IMR-90 (cell line): ENCODE results near the gene RRP15. TPM values are rescaled to one million over a fixed set of nuclear protein-coding genes. Genes with fewer than 3 reads are reported as not detected.

ENCODE experiments used
- ATAC-seq: fragments of 200-7000 bp; cut with Tn5 transposase; 2 replicates; pipeline ENCODE4 v1.9.1; 2020; ENCODE audit warnings: low read depth, mild to moderate bottlenecking, moderate library complexity
- BruUV-seq: library from RNA; stranded (reverse); fragments of 400-500 nt; replicated peaks from 2 replicates; lab custom pipeline; 2021; lab: Mats Ljungman, UMichigan
- CTCF ChIA-PET: fragments of 300-600 bp; formaldehyde crosslinking; extraction: SDS; loops from one replicate; lab custom pipeline; 2021; ENCODE audit warnings: antibody characterized with exemption; lab: Yijun Ruan, JAX
- POLR2A ChIA-PET: fragments of 300-600 bp; sonication (Branson Sonifier 250); formaldehyde crosslinking; loops from one replicate; lab custom pipeline; 2022; ENCODE audit warnings: antibody characterized with exemption; ENCODE audit not compliant: unreplicated experiment; lab: Charles Lee
- DNase-seq: peaks from one replicate; pipeline ENCODE4 v3.0.0; 2013
- H2AFZ ChIP-seq: replicated peaks from 2 replicates; pipeline ENCODE3; 2013; ENCODE audit warnings: low read length, mild to moderate bottlenecking; ENCODE audit not compliant: poor library complexity
- H2AK5ac ChIP-seq: 2 replicates; pipeline ENCODE4 v1.6.1; 2013; ENCODE audit warnings: low read depth, low read length, inconsistent platforms
- H2AK9ac ChIP-seq: replicated peaks from 2 replicates; pipeline ENCODE3; 2013; ENCODE audit warnings: mild to moderate bottlenecking, low read depth, low read length, moderate library complexity; ENCODE audit not compliant: poor library complexity
- H2BK120ac ChIP-seq: 2 replicates; pipeline ENCODE4 v1.6.1; 2013; ENCODE audit warnings: low read depth, low read length, inconsistent platforms
- H2BK15ac ChIP-seq: 3 replicates; pipeline ENCODE4 v1.6.1; 2013; ENCODE audit warnings: low read depth, low read length, inconsistent platforms
- H2BK20ac ChIP-seq: 2 replicates; pipeline ENCODE4 v1.6.1; 2013; ENCODE audit warnings: low read depth, mild to moderate bottlenecking, inconsistent platforms, low read length, moderate library complexity
- H2BK5ac ChIP-seq: 2 replicates; pipeline ENCODE4 v1.6.1; 2013; ENCODE audit warnings: mild to moderate bottlenecking, low read depth, low read length, inconsistent platforms; ENCODE audit not compliant: poor library complexity, severe bottlenecking
- H3K14ac ChIP-seq: replicated peaks from 2 replicates; pipeline ENCODE4 v1.6.1; 2013; ENCODE audit warnings: low read depth, low read length, inconsistent platforms
- H3K18ac ChIP-seq: 2 replicates; pipeline ENCODE4 v1.6.1; 2013; ENCODE audit warnings: low read depth, low read length, control low read depth
- H3K23ac ChIP-seq: 2 replicates; pipeline ENCODE4 v1.6.1; 2013; ENCODE audit warnings: low read depth, low read length, inconsistent platforms
- H3K27ac ChIP-seq: 2 replicates; pipeline ENCODE4 v1.5.1; 2013; ENCODE audit warnings: mild to moderate bottlenecking, control low read depth, low read length; ENCODE audit not compliant: insufficient read depth
- H3K27me3 ChIP-seq: 2 replicates; pipeline ENCODE4 v1.6.1; 2013; ENCODE audit warnings: low read length; ENCODE audit not compliant: control insufficient read depth, insufficient read depth
- H3K36me3 ChIP-seq: 2 replicates; pipeline ENCODE4 v1.6.1; 2013; ENCODE audit warnings: low read length, mixed read lengths; ENCODE audit not compliant: control insufficient read depth, insufficient read depth
- H3K4ac ChIP-seq: 2 replicates; pipeline ENCODE4 v1.6.1; 2013; ENCODE audit warnings: low read depth, low read length, inconsistent platforms
- H3K4me1 ChIP-seq: 2 replicates; pipeline ENCODE4 v1.6.1; 2013; ENCODE audit warnings: low read length, mixed read lengths; ENCODE audit not compliant: control insufficient read depth, insufficient read depth
- H3K4me2 ChIP-seq: 2 replicates; pipeline ENCODE4 v1.6.1; 2013; ENCODE audit warnings: low read depth, mild to moderate bottlenecking, control low read depth, low read length, moderate library complexity
- H3K4me3 ChIP-seq: 2 replicates; pipeline ENCODE4 v1.5.1; 2013; ENCODE audit warnings: low read depth, mild to moderate bottlenecking, control low read depth, low read length, moderate library complexity; ENCODE audit not compliant: insufficient read depth
- H3K56ac ChIP-seq: 2 replicates; pipeline ENCODE4 v1.6.1; 2013; ENCODE audit warnings: low read length, inconsistent platforms; ENCODE audit not compliant: insufficient read depth; ENCODE audit errors: extremely low read depth
- H3K79me1 ChIP-seq, 2 experiments: 2 replicates each; pipeline ENCODE4 v1.6.1; 2013; ENCODE audit warnings: low read length in 2 of 2, inconsistent platforms in 1 of 2, low read depth in 1 of 2
- H3K9ac ChIP-seq: 2 replicates; pipeline ENCODE4 v1.6.1; 2013; ENCODE audit warnings: low read depth, low read length, control low read depth
- H3K9me1 ChIP-seq: 2 replicates; pipeline ENCODE4 v1.6.1; 2013; ENCODE audit warnings: low read length, inconsistent platforms; ENCODE audit not compliant: insufficient read depth
- H3K9me3 ChIP-seq: 2 replicates; pipeline ENCODE4 v1.6.1; 2013; ENCODE audit warnings: low read length; ENCODE audit not compliant: control insufficient read depth, insufficient read depth
- H4K20me1 ChIP-seq: 2 replicates; pipeline ENCODE4 v1.6.1; 2013; ENCODE audit warnings: low read length, inconsistent platforms; ENCODE audit not compliant: insufficient read depth
- H4K5ac ChIP-seq: 2 replicates; pipeline ENCODE4 v1.6.1; 2013; ENCODE audit warnings: mild to moderate bottlenecking, low read depth, low read length, control low read depth
- H4K8ac ChIP-seq, 2 experiments: 2 replicates each; pipeline ENCODE4 v1.6.1; 2013; ENCODE audit warnings: low read depth in 2 of 2, low read length in 2 of 2, control low read depth in 1 of 2, inconsistent platforms in 1 of 2
- H4K91ac ChIP-seq: 2 replicates; pipeline ENCODE4 v1.6.1; 2013; ENCODE audit warnings: low read depth, low read length, inconsistent platforms; ENCODE audit not compliant: insufficient read depth
- BHLHE40 ChIP-seq: fragments of 150-350 bp; IDR thresholded peaks from 2 replicates; pipeline ENCODE4 v1.6.1; 2016; ENCODE audit warnings: mild to moderate bottlenecking, low read depth, low read length
- CEBPB ChIP-seq: IDR thresholded peaks from 2 replicates; pipeline ENCODE4 v1.6.1; 2012; ENCODE audit warnings: low read depth, low read length, improper control_type of control experiment
- ELK1 ChIP-seq: fragments of 150-350 bp; IDR thresholded peaks from 2 replicates; pipeline ENCODE4 v1.6.1; 2016; ENCODE audit warnings: low read depth, mild to moderate bottlenecking, low read length, moderate library complexity, borderline replicate concordance
- FOS ChIP-seq: fragments of 150-350 bp; IDR thresholded peaks from 2 replicates; pipeline ENCODE4 v1.6.1; 2016; ENCODE audit warnings: low read depth, low read length
- MAFK ChIP-seq: IDR thresholded peaks from 2 replicates; pipeline ENCODE4 v1.6.1; 2012; ENCODE audit warnings: low read depth, low read length, improper control_type of control experiment
- MAZ ChIP-seq: IDR thresholded peaks from 2 replicates; pipeline ENCODE4 v1.6.1; 2012; ENCODE audit warnings: low read depth, mild to moderate bottlenecking, low read length, improper control_type of control experiment, moderate library complexity, borderline replicate concordance
- MXI1 ChIP-seq: IDR thresholded peaks from 2 replicates; pipeline ENCODE4 v1.6.1; 2012; ENCODE audit warnings: low read depth, mild to moderate bottlenecking, low read length, moderate library complexity, borderline replicate concordance
- NFE2L2 ChIP-seq: fragments of 150-350 bp; IDR thresholded peaks from 2 replicates; pipeline ENCODE4 v1.6.1; 2016; ENCODE audit warnings: low read depth, mild to moderate bottlenecking, low read length
- POLR2A ChIP-seq: IDR thresholded peaks from 2 replicates; pipeline ENCODE4 v1.6.1; 2012; ENCODE audit warnings: mild to moderate bottlenecking, low read depth, low read length
- RAD21 ChIP-seq: IDR thresholded peaks from 2 replicates; pipeline ENCODE4 v1.6.1; 2012; ENCODE audit warnings: low read length, improper control_type of control experiment
- RCOR1 ChIP-seq: IDR thresholded peaks from 2 replicates; pipeline ENCODE4 v1.6.1; 2012; ENCODE audit warnings: mild to moderate bottlenecking, low read length, improper control_type of control experiment; ENCODE audit not compliant: insufficient replicate concordance
- RFX5 ChIP-seq: IDR thresholded peaks from 2 replicates; pipeline ENCODE4 v1.8.0; 2012; ENCODE audit warnings: low read depth, mild to moderate bottlenecking, low read length, moderate library complexity
- SMC3 ChIP-seq: fragments of 150-350 bp; IDR thresholded peaks from 2 replicates; pipeline ENCODE4 v1.6.1; 2016; ENCODE audit warnings: low read depth, mild to moderate bottlenecking, antibody characterized with exemption, low read length, moderate library complexity
- USF2 ChIP-seq: fragments of 150-350 bp; IDR thresholded peaks from 2 replicates; pipeline ENCODE4 v1.6.1; 2017; ENCODE audit warnings: mild to moderate bottlenecking, antibody characterized with exemption, low read length, low read depth
- WGBS, 2 experiments: methylation state at CpG; one replicate each; pipeline versions ENCODE4 v1.1.5 to v1.1.7; 2013; ENCODE audit warnings: missing lambda C conversion rate in 2 of 2; ENCODE audit not compliant: insufficient read length in 1 of 2; ENCODE audit errors: extremely low coverage in 2 of 2; 5-methylcytosine and 5-hydroxymethylcytosine counted together
- dilution Hi-C: fragments of 300-500 bp; cut with HindIII; formaldehyde crosslinking; loops from one replicate; pipeline ENCODE4 v1.14.3; 2018; ENCODE audit warnings: low sequenced_read_pairs; ENCODE audit not compliant: unreplicated experiment
- in situ Hi-C: fragments of 300-500 bp; cut with MboI; formaldehyde crosslinking; loops from 3 replicates; pipeline ENCODE4 v1.14.3; 2019; ENCODE audit warnings: low sequenced_read_pairs, inconsistent platforms, mixed read lengths
- intact Hi-C: fragments of 100-400 bp; cut with micrococcal nuclease; formaldehyde crosslinking; loops from 2 replicates; pipeline ENCODE4 v1.10.0; 2022
- polyA plus RNA-seq, 3 experiments: library from polyadenylated mRNA; depleted of rRNA; stranded (reverse); fragments of >200 nt; gene quantifications; 2 replicates each; pipeline ENCODE4 v1.2.3, GENCODE V29; 2012; ENCODE audit warnings: low replicate concordance in 1 of 3
- total RNA-seq: library from RNA; depleted of rRNA; stranded (reverse); fragments of >200 nt; gene quantifications from 2 replicates; pipeline ENCODE4 v1.2.3, GENCODE V29; 2012
- TF ChIP-seq, protein P1 (sequence below): conservative IDR thresholded peaks from 2 replicates; pipeline ENCODE4 v1.5.1; 2012; ENCODE audit warnings: mild to moderate bottlenecking, low read depth, low read length, improper control_type of control experiment

RRP15 gene
- total and polyA plus RNA-seq, 2 of the 4 experiments (the other 2 are of a cell fraction) = 3.1 to 4.1 TPM

- intact Hi-C loops = no loop called here
- BruUV-seq = no TSS peak
- Histone ChIP-seq H4K91ac (peak overlapping the region; percentile 89), H4K8ac (peak overlapping the region; percentile 69 to 86), H3K56ac (peak overlapping the region; percentile 54; the same call in 1 of the 2 replicates), H3K23ac (peak overlapping the region; percentile 80), H2AFZ (peak overlapping the region; percentile 99), H3K4me1 (peaks cover 3% of the 10 kb centered on the region), H3K9ac (peak overlapping the region; percentile 75), H3K9me1 (no peaks in the 10 kb centered on the region), H4K5ac (peak overlapping the region; percentile 24), H4K20me1 (no peaks in the 10 kb centered on the region), H2BK15ac (peak overlapping the region; percentile 33; the same call in 1 of the 3 replicates), H3K27ac (peak overlapping the region; percentile 70), H3K4me2 (peak overlapping the region; percentile 75), H3K14ac (peak overlapping the region; percentile 69), H3K4ac (peak overlapping the region; percentile 86), H3K9me3 (peaks cover 2% of the 10 kb centered on the region; the same call in 1 of the 2 replicates), H3K4me3 (peak overlapping the region; percentile 89), H3K79me1 (peaks cover 11 to 14% of the 10 kb centered on the region in 2 experiments), H2BK5ac (peak overlapping the region; percentile 52), H2BK120ac (peak overlapping the region; percentile 67), H2AK5ac (peak overlapping the region; percentile 3; the same call in 1 of the 2 replicates), H2BK20ac (0 out of 2 replicates have a peak overlapping the region, but pooled peaks have one; percentile 14), H3K36me3 (no peaks in the 10 kb centered on the region), H2AK9ac (peak overlapping the region; percentile 94), H3K27me3 (no peaks in the 10 kb centered on the region), H3K18ac (peak overlapping the region; percentile 12)
- dilution Hi-C loops = no loop called here
- POLR2A ChIA-PET = interaction anchor here (0.6 kb wide), 1 partner anchor 119 kb away, joined by 5 read pairs; no protein-coding TSS in a partner anchor
- in situ Hi-C loops = no loop called here
- 17% methylated on average over 6 of the region's 26 CpGs; no CpG with 5 or more reads in 1 of the 2 experiments for WGBS, 2 experiments
- no peak for DNase-seq
- ATAC-seq = peak; percentile 36
- CTCF ChIA-PET = interaction anchor here (1.5 kb wide), 1 partner anchor 15 kb away, joined by 3 read pairs; no protein-coding TSS in a partner anchor
- no peak for TF ChIP-seq BHLHE40
- no peak for TF ChIP-seq CEBPB
- TF ChIP-seq NFE2L2 = no peak
- no peak for TF ChIP-seq FOS
- TF ChIP-seq MAZ = no peak
- no peak for TF ChIP-seq MXI1
- TF ChIP-seq, protein P1, sequence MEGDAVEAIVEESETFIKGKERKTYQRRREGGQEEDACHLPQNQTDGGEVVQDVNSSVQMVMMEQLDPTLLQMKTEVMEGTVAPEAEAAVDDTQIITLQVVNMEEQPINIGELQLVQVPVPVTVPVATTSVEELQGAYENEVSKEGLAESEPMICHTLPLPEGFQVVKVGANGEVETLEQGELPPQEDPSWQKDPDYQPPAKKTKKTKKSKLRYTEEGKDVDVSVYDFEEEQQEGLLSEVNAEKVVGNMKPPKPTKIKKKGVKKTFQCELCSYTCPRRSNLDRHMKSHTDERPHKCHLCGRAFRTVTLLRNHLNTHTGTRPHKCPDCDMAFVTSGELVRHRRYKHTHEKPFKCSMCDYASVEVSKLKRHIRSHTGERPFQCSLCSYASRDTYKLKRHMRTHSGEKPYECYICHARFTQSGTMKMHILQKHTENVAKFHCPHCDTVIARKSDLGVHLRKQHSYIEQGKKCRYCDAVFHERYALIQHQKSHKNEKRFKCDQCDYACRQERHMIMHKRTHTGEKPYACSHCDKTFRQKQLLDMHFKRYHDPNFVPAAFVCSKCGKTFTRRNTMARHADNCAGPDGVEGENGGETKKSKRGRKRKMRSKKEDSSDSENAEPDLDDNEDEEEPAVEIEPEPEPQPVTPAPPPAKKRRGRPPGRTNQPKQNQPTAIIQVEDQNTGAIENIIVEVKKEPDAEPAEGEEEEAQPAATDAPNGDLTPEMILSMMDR = no peak
- TF ChIP-seq POLR2A = no peak
- no peak for TF ChIP-seq SMC3
- TF ChIP-seq RAD21 = no peak
- no peak for TF ChIP-seq USF2
- no peak for TF ChIP-seq ELK1
- TF ChIP-seq MAFK = no peak
- no peak for TF ChIP-seq RCOR1
- TF ChIP-seq RFX5 = no peak
Observed at GRCh38 chr1:218284377-218284916, 646 bp upstream of the RRP15 start.
